ENCODE data around the gene CLDN7.

The CLDN7 gene, protein sequence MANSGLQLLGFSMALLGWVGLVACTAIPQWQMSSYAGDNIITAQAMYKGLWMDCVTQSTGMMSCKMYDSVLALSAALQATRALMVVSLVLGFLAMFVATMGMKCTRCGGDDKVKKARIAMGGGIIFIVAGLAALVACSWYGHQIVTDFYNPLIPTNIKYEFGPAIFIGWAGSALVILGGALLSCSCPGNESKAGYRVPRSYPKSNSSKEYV

DNA sequence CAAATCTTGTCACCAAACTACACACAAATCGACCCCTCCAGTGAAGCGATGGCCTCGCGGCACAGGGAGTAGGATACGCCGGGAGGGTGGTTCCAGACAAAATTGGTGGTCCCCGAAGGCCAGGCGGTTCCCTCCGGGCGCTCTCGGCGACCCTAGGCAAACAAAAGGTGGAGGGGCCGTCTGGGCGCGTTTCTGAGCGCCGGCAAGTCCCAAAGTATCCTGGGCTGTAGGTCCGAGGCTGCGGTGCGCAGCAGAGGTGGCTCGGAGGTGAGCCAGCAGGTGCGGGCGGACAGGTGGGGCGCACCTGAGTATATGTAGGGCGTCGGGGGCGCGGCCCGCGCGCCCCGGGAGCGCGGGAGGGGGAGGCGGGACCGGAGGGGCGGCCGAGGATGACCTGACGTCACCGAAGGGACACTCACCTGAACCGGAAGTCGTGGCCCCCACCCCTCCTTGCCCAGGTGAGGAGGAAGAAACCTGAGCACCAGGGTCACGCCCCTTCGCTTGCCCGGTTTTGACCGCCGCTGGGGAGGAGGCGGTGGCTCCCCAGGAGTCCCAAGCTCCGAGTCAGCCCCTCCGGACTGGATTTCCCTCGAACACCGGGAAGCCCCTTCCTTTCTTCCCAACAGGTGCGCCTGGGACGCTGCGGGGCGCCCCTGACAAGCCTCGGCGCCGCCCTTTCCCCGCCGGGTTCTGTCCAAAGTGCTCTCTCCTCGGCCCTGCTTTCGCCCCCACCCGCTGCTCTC lies at the start of gene CLDN7:
Gene CLDN7, minus strand, starts transcription at position 287 of the 743 bp plus-strand sequence. CDS start 435 bp downstream, outside the sequence.
- Mint-ChIP-seq H3K4me1 (peaks cover 26% of the 10 kb centered on the region), H3K36me3 (peaks cover 45% of the 10 kb centered on the region), H3K27ac (peak within 1 kb of the TSS; percentile 85), H3K9me3 (no peaks in the 10 kb centered on the region), H3K4me3 (peak within 1 kb of the TSS; percentile 75)
- DNase-seq (ENCODE audit: low spot score in 2 of 2) (no peak), ATAC-seq (no peak)

DNA sequence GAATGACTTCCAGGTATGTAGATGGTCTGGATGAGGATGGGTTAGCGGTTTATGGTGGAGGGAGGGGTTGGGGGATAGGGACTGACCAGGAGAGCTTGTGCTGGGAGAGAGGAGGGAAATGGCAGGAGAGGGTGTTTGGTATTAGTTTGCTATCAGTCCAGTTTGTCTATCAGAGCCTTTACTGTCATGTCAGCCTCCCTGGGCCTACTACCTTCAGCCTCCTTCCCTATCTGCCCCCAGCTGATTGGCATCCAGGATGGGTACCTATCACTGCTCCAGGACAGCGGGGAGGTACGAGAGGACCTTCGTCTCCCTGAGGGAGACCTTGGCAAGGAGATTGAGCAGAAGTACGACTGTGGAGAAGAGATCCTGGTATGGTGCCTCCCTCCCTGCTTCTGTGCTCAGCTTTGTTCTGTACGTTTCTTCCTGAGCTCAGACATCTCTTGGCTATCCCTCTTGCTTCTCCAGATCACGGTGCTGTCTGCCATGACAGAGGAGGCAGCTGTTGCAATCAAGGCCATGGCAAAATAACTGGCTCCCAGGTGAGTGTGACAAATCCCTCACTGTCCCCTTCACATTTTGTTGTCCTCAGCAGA lies 48.9 kb upstream of the CLDN7 start:
- Mint-ChIP-seq H3K36me3 (peaks cover 92% of the 10 kb centered on the region), H3K9me3 (no peaks in the 10 kb centered on the region), H3K27ac (peak overlapping the region; percentile 92), H3K4me1 (peaks cover 77% of the 10 kb centered on the region), H3K4me3 (peak overlapping the region; percentile 79)
- ATAC-seq (no peak), DNase-seq (ENCODE audit: low spot score in 2 of 2) (no peak)

DNA sequence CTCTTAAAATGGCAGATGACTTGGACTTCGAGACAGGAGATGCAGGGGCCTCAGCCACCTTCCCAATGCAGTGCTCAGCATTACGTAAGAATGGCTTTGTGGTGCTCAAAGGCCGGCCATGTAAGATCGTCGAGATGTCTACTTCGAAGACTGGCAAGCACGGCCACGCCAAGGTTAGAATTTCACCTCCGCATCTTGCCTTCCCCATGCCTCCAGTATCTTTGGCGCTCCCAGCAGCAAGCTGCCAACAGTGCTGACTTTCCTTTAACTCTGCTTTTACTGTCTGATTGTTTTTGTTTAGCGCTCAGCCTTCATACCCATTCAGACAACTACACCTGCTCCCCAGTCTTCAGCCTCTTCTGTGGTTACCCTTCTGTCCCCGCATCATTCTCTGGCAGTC lies 47.4 kb upstream of the CLDN7 start:
- DNase-seq (ENCODE audit: low spot score in 2 of 2) (no peak), ATAC-seq (no peak)
- H3K4me3 Mint-ChIP-seq: peak overlapping the region; percentile 79
- peak overlapping the region; percentile 92 for H3K27ac Mint-ChIP-seq
- peaks cover 79% of the 10 kb centered on the region for H3K36me3 Mint-ChIP-seq
- peaks cover 67% of the 10 kb centered on the region for H3K4me1 Mint-ChIP-seq
- H3K9me3 Mint-ChIP-seq: no peaks in the 10 kb centered on the region

DNA sequence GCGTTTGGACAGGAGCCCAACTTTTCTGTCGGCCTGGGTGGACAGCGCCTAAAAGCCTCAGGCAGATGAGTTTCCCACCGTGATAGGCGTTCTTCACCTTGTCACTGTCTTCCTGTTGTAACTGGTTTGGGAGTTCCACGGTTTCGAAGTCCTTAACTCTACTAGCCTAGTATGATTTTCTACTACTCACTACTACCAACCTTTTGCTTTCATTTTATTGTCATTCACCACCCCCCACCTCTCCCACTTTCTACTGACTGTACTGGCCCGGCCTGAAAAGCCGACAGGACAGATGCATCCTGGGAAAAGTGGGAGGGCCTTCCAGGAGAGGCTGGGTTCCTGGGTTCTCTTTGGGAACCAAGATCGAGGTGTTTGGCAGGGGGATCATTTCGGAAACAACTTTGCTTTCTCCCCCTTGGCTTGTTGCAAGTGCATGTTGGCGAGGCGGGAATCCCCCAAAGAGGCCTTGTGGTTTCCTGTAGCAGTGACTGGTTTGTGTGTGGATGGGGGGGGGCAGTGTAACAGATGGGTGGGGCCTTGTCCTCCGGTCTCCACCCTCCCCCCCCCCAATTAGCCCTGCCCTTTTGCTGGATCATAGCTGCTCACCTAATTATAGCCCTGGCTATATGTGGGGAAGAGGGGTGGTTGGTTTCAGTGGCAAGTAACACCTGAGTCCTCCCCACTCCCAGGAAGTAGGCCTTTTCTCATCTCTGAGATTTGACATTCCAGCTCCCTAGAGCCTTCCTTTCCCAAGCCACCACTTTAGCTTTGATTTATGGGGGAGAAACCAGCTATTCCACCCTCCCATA lies 46.6 kb upstream of the CLDN7 start:
- Mint-ChIP-seq H3K4me3 (peak overlapping the region; percentile 79), H3K4me1 (peaks cover 59% of the 10 kb centered on the region), H3K27ac (peak overlapping the region; percentile 92), H3K9me3 (no peaks in the 10 kb centered on the region), H3K36me3 (peaks cover 71% of the 10 kb centered on the region)
- DNase-seq (ENCODE audit: low spot score in 2 of 2): peak; percentile 63 to 92
- ATAC-seq: peak; percentile 50

DNA sequence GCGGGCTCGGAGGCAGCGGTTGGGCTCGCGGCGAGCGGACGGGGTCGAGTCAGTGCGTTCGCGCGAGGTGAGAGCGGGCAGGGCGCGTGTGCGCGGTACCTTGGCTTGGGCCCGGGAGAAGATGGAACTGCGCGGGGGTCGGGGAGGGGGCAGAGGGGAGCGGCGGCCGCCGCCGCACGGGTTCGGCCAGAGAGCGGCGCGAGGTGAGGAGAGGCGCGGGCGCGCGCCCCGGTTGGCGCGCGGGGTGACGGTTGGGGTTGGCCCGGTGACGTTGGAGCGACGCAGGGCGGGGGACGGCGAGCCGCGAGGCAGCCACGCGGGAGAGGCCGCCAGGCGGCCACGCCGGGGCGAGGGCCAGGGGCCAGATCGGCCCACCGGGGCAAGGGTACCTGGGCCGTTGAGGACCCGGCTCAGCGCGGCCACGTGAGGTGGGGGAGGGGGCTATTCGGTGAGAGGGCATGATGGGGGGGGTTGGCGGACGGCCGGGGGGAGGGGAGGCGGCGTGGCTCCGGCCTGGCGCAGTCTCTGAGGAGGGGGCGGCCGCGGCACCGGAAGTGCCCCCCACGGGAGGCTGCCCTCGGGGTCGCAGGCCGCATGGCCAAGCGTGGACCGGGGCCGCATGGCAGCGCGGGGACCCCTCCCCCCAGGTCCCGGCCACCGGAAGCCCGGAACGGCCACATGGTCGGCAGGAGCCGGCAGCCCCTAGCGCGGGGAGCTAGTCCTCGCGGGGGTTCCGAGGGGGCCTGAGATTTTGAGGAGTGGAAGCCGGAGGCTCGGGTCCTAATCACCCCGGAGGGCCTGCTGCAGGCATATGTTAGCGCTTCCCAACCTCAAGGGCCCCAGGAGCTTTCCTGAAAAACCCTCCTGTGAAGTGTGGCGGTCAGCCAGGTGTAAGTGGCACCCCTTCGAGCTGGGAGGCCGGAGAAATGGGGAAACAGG lies 45.7 kb upstream of the CLDN7 start:
- Mint-ChIP-seq H3K36me3 (peaks cover 67% of the 10 kb centered on the region), H3K27ac (peak overlapping the region; percentile 92), H3K9me3 (no peaks in the 10 kb centered on the region), H3K4me1 (peaks cover 50% of the 10 kb centered on the region), H3K4me3 (peak overlapping the region; percentile 79)
- peak; percentile 38 to 72 for DNase-seq (ENCODE audit: low spot score in 2 of 2)
- peak; percentile 19 for ATAC-seq

DNA sequence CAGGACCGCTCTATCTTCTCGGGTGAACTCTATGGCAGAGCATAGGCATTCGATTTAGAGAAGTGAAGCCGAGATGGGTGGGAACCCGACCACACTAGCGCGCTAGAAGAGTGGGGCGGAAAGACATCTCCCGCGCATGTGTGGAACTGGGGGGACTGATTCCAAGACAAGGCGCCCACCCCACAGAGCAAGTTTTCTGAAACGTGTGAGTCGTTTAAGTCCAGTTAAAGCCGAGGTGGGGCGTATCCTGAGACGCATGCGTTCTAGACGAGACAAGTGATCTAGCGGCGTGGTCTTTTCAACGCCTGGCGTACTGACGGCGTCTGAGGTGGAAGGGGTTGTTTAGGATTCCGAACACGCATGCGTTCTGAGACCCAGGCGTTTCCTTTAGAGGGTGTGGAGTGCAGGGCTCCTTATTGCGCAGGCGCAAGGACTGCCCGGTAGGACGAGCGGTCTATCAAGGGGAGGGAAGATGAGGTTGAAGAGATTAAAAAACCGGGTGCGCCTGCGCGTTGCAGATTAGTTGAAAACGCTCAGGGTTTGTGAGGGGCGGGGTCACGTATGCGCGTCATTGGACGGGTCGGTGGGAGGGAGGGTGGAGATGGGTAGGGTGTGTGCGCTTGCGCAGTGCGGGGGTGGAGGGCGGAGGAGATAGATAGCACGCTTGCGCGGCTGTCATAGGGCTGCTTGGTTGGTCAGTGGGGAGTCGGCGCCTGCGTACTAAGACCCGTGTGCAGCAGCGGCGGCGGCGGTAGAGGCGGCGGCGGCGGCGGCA lies 44.8 kb upstream of the CLDN7 start, which contains the start of gene EIF5A:
Gene EIF5A, plus strand, starts transcription at position 718 of the 775 bp plus-strand sequence. CDS start 2,008 bp downstream, outside the sequence.
- peaks cover 42% of the 10 kb centered on the region for H3K4me1 Mint-ChIP-seq
- peaks cover 60% of the 10 kb centered on the region for H3K36me3 Mint-ChIP-seq
- ATAC-seq (peak; percentile 89), DNase-seq (ENCODE audit: low spot score in 2 of 2) (peak; percentile 97 to 100)
- peak within 1 kb of the TSS; percentile 92 for H3K27ac Mint-ChIP-seq
- no peaks in the 10 kb centered on the region for H3K9me3 Mint-ChIP-seq
- peak within 1 kb of the TSS; percentile 79 for H3K4me3 Mint-ChIP-seq

DNA sequence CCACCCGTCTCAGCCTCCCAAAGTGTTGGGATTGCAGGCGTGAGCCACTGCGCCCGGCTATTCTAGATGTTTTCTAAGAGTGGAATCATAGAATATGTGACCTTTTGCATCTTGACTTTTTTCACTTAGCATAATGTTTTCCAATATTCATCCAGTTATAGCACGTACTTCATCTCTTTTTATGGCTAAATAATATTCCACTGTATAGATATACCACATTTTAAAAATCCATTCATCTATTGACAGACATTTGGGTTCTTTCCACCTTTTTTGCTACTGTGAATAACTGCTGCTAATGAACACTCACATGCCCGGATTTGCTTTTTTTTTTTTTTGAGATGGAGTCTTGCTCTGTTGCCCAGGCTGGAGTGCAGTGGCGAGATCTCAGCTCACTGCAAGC lies 41.9 kb upstream of the CLDN7 start:
- Mint-ChIP-seq H3K4me1 (peaks cover 13% of the 10 kb centered on the region), H3K9me3 (no peaks in the 10 kb centered on the region), H3K36me3 (peaks cover 31% of the 10 kb centered on the region), H3K4me3 (no peak overlapping the region), H3K27ac (no peak overlapping the region)
- DNase-seq (ENCODE audit: low spot score in 2 of 2): no peak
- no peak for ATAC-seq

DNA sequence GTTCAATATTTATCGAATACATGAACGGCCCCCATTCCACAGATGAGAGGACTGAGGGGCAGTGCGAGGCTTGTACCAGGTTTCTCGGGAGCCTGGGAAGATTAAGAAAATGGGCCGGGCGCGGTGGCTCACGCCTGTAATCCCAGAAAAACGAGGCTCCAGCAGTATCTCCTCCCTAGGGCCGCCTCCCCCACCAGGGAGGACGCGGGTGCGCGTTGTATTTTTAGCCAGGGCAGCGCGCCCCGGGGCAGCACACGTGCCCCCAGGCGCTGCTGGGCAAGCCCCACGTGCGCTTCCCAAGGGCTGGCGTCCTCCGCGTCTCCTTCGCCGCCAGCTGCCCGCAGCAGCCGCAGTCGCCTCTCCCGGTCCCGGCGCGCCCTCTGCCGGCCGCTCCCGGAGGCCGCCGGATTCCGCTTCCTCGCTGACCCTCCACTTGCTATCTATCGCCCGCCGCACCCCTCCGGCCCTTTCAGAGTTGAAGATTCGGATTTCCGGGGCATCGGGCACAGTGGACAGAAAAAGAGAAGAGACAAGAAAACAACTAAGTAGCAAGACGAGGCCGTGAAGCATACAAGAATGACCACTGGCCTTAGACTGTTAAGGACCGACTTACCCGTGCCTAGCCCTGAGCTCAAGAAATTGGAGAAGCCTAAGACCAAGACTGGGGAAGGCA lies 34.0 kb upstream of the CLDN7 start:
- ATAC-seq (peak; percentile 61), DNase-seq (ENCODE audit: low spot score in 2 of 2) (peak; percentile 81 to 83)
- peak overlapping the region; percentile 82 for H3K4me3 Mint-ChIP-seq
- H3K27ac Mint-ChIP-seq: no peak overlapping the region
- peaks cover 22% of the 10 kb centered on the region for H3K4me1 Mint-ChIP-seq
- H3K9me3 Mint-ChIP-seq: no peaks in the 10 kb centered on the region
- H3K36me3 Mint-ChIP-seq: no peaks in the 10 kb centered on the region

DNA sequence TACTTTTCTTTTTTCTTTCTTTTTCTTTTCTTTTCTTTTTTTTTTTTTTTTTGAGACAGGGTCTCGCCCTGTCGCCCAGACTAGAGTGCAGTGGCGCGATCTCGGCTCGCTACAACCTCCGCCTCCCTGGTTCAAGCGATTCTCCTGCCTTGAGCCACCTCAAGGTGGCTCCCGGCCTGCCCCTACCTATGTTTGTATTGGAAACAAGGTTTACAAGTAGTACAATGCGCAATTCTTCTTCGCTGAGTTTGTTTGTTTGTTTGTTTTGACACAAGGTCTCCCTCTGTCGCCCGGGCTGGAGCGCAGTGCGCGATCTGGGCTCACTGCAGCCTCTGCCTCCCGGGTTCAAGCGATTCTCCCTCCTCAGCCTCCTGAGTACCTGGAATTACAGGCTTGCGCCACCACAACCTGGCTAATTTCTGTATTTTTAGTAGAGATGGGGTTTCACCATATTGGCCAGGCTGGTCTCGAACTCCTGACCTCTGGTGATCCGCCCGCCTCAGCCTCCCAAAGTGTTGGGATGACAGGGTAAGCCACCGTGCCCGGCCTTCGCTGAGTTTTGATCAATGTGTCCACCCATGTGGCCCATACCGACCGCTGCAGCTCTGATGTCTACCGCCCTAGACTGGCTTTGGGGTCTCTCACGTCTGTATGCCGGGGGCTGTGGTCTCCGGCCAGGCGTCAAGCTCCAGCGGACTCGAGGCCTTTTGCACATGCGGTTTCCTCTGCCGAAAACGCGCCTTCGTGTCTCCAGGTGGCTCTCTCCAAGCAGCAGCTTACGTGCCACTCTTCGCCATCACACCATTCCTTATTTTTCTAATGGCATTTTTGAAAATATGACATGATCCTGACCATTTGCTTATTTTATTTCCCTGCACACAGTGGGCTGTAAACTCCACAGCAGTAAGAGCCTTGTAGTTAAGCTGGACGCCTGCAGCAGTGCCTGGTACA lies 33.2 kb upstream of the CLDN7 start:
- H3K4me1 Mint-ChIP-seq: peaks cover 22% of the 10 kb centered on the region
- H3K9me3 Mint-ChIP-seq: no peaks in the 10 kb centered on the region
- no peak for ATAC-seq
- no peaks in the 10 kb centered on the region for H3K36me3 Mint-ChIP-seq
- H3K27ac Mint-ChIP-seq: no peak overlapping the region
- peak overlapping the region; percentile 82 for H3K4me3 Mint-ChIP-seq
- no peak for DNase-seq (ENCODE audit: low spot score in 2 of 2)

DNA sequence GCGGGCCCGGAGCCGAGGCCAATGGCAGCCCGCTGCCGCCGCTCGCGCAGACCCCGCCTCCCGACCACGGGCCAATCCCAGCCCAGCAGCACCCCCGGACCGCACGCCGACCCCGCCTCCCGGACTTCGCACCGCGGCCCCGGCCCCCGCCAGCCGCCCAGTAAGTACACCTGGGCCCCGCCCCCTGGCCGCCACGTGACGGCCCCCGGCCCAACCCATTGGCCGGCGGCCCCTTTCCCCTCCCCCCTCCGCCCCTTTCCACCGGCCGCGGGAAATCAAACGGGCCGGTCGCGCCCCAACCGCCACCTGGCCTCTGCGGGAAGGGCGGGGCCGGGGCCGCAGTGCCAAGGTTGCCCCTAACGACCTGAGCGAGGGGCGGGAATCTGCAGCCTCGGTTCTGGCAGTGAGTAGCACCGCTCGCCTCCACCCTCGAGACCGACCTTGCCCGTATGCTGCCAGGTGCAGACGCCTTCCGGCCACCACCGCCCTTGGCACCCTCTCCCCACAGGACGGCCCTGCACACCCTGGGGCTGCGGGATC lies 32.4 kb upstream of the CLDN7 start, which contains the start of gene YBX2:
Gene YBX2, minus strand, starts transcription at position 26 of the 540 bp plus-strand sequence. CDS start 139 bp downstream, outside the sequence.
- H3K36me3 Mint-ChIP-seq: no peaks in the 10 kb centered on the region
- peaks cover 22% of the 10 kb centered on the region for H3K4me1 Mint-ChIP-seq
- H3K4me3 Mint-ChIP-seq: peak within 1 kb of the TSS; percentile 82
- peak; percentile 86 for ATAC-seq
- DNase-seq (ENCODE audit: low spot score in 2 of 2): peak; percentile 61 to 80
- no peak within 1 kb of the TSS for H3K27ac Mint-ChIP-seq
- H3K9me3 Mint-ChIP-seq: no peaks in the 10 kb centered on the region

DNA sequence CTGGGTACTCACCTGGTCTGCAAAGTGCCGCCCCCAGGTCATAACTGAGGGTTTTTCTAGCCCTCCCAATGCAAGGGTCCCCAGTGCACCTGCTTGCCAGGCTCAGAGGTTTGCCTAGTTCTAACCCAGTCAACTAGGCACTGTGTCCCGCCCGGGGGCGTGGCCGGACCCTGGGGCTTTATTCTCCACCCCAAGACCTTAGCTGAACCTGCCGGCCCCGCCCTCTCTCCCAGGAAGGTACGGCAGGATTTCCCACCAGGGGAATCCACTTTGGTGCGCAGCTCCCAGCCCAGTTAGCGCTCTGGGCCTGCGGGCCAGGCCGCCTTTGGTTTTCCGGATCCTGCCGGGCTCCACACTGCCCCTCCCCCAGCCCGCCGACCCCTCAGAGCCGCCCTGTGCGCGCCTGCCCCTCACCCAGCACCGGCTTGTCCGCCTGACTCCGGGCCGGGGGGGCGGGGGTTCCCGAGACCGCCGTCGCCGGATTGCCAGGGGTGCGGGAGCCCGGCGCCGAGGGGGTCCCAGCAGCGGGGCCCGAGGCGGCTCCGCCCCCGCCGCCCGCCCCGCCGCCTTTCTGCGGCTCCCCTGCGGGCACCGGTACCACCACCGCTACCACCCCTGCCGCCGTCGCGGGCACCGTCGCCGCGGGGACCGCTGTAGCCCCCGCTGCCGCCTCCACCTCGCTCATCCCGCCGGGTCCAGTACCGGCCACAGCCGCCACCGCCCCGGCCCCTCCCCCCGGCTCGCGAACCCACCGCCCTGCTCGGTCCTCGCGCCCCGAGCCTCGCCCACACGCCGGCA lies 31.7 kb upstream of the CLDN7 start:
- no peak for ATAC-seq
- Mint-ChIP-seq H3K36me3 (no peaks in the 10 kb centered on the region), H3K4me3 (peak overlapping the region; percentile 38), H3K4me1 (peaks cover 22% of the 10 kb centered on the region), H3K9me3 (no peaks in the 10 kb centered on the region), H3K27ac (no peak overlapping the region)
- DNase-seq (ENCODE audit: low spot score in 2 of 2): no peak
